ENCODE results near the gene CIBAR2.
A peak's percentile ranks its signal among the peaks of the same experiment; 100 is the strongest.

Gene CIBAR2

DNA sequence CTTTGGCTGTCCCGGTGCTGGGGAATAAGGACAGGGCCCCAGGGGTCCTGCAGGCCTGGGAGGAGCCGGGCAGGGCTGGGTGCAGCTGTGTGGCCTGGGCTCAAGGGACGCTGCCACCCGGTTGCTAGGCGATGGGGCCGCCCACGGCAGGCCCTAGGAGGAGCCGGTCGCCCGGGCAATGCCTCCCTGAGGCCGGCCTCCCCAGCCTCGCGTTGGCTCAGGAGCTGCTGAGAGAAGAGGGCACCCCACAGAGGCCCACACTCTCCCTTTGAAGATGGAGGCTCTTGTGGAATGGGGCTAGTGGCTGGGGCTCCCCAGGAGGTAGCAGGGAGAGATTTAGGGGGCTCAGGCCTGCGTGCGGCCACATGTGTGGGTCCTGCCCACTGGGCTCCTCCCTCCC, at the start of gene CIBAR2:
Gene CIBAR2, minus strand, starts transcription at position 109 of the 400 bp plus-strand sequence. CDS start 120 bp downstream, outside the sequence.
- no peak for DNase-seq

- no peak for DNase-seq
These were observed 47.1 kb upstream of the CIBAR2 start for GRCh38 chr16:85159179-85159980.

GRCh38 chr16:85158743-85159178, 46.5 kb upstream of the CIBAR2 start:
- no peak for DNase-seq

- DNase-seq = peak; percentile 46
These were observed 45.8 kb upstream of the CIBAR2 start for GRCh38 chr16:85157813-85158742.

DNA sequence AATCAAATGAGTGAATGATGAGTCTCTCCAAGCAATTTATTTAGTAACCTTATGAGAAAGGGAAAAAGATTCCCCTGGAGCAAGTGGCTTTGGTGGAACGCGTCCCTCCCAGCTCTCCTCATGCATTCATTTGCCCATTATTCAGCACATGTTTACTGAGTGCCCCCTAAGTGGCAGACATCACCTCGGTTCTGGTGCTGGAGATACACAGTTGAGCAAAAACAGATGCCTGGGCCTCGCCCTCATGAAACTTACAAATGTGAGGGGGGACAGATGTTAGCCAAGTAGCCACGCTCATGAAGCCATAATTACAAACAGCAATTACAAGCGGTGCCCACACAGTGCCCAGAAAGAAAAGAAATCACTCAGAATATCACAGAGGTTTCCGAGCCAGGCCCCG, 45.1 kb upstream of the CIBAR2 start:
- no peak for DNase-seq

DNA sequence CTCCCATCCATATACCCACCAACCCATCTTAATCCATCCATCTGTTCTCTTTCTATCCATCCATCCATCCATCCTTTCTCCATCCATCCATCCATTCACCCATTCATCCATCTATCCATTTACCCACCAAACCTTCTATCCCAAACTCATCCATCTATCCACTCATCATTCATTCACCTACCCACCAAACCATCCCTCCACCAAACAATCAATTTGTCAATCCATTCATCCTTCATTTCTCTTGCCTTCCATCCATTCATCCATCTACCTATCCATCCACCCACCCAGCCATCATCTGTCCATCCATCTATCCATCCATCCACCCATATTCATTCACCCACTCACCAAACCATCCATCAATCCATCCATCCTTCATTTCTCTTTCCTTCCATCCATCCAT, 44.6 kb upstream of the CIBAR2 start:
- DNase-seq = no peak

- no peak for DNase-seq
These were observed 44.2 kb upstream of the CIBAR2 start for GRCh38 chr16:85156440-85156839.

- peak; percentile 69 for DNase-seq
These were observed 41.4 kb upstream of the CIBAR2 start for GRCh38 chr16:85153656-85154091.

- DNase-seq = no peak
These were observed 40.8 kb upstream of the CIBAR2 start for GRCh38 chr16:85153046-85153445.

DNA sequence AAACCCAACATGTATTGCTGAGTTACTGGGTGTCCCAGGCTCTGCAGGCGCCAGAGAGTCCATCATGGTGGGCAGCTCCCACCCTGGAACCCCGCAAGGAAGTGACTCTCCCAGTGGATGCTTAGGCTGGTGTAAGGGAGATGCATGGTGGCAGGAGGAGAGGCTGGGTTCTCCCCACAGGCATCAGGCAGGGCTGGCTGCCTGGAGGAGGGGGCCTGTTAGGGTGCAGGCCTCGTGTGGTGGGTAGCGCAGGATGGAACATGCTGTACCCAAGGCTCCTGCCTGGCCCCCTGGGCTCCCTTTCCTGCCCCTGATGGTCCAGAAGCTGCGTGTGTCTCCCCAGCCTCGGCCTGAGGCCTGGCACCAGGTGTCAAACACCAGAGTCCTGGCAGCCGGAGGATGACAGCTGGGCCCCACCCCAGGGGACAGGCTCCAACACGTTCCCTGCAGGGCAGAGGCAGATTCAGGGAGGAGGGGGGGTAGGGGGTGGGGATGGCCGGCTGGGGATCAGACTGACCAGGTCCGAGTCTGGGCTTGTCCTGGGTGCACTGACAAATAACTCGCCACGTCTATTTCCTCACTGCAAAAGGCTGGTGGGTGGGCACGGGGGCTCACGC, 40.2 kb upstream of the CIBAR2 start:
- DNase-seq = peak; percentile 65

DNA sequence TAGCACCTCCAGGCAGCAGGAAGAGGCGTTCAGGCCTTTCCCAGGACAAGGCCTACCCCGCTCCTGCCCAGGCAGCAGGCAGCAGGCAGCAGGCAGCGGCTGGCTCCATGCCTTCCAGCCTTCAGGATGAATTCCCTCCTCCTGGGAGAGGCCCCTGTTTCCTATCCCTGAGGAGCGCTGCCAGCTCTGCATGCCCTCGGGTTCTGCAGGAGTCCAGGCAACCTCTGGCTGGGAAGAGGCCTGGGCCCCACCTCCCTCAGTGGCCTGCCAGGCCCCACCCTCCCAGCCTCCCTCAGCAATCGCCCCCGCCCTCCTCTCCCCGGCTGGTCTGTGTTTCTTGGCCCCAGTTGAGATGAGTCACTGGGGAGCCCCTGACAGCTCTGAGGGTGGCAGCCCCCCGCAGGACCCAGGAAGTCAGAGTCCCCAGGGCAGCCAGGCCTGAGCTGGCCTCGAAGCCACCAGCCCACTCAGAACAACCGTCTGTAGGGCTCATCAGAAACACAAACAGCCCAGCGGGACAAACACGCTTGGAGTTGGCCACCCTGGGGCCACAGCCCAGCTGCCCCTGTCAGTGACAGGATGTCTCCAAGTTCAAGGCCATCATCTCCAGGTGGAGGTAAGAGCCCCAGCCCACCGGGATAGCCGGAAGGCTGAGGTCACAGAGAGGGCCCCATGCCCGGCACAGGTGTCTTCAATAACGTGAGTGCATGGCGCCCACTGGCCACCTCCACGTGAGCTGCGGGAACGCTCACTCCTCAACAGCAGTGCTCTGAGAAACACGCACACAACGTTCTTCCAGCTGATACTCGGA, 39.5 kb upstream of the CIBAR2 start:
- DNase-seq = peak; percentile 90

- no peak for DNase-seq
These were observed 38.9 kb upstream of the CIBAR2 start for GRCh38 chr16:85151079-85151602.

GRCh38 chr16:85150331-85150940, 38.2 kb upstream of the CIBAR2 start:
- no peak for DNase-seq

- no peak for DNase-seq
These were observed 37.5 kb upstream of the CIBAR2 start for GRCh38 chr16:85149776-85150175.

DNA sequence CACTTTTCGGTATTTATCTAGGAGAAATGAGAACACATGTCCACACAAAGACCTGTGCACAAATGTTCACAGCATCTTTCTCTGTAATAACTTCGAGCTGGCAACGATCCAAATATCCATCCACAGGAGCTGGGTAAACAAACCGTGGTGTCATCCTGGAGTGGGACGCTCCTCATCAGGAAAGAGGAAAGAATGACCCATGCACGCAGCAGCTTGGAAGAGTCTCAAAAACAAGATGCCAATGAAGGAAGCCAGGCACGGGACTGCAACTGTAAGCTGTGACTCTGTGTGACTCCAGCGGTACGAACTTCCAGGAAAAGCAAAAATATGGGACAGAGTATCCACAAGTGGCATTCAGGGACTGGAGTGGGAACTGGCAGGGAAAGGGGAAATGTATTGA, 36.7 kb upstream of the CIBAR2 start:
- no peak for DNase-seq

DNA sequence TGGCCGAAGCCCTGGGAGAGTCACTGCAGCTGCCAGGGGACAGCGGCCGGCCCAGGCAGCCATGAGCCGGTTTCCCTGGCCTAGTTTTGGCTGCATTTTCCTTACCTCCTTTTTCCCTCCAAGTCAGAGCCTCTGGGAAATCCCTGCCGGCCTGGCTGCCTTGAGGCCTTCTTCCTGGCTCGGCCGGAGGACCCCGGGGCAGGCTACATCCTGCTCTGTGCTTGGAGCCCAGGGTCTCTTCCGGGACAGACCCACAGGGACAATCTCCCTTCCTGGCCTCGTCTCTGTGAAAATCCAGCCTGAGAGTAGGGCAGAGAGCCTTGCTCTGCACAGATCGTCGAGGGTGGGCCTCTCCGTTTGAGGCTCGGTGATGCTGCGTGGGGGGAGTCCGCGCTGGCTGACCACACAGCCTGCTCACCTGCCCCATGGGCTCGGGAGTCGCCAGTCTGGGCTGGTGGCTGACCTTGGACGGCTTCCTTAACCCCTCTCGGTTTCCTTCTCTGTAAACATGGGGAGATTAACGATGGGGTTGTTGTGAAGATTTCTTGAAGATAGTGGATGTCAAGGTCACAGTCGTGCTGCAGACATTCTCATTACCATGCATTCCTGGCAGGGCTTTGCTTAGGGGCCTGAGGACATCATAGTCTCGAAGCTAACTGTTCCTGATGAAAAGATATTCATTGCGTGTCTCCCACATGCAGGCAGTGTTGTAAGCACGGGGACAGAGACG, 34.8 kb upstream of the CIBAR2 start:
- no peak for DNase-seq

DNA sequence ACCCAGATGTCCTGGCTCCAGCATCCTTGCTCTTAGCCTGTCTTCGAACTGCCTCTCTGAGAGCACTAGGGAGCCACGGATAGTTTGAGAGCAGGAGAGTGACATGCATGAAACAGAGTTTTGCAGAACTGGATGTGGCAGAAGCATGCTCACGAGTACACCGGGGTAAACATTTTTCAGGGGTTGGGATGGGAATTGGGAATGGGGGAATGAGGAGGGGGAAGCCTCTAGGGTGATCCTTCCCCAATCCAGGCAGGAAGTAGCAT, 34.2 kb upstream of the CIBAR2 start:
- DNase-seq = no peak

DNA sequence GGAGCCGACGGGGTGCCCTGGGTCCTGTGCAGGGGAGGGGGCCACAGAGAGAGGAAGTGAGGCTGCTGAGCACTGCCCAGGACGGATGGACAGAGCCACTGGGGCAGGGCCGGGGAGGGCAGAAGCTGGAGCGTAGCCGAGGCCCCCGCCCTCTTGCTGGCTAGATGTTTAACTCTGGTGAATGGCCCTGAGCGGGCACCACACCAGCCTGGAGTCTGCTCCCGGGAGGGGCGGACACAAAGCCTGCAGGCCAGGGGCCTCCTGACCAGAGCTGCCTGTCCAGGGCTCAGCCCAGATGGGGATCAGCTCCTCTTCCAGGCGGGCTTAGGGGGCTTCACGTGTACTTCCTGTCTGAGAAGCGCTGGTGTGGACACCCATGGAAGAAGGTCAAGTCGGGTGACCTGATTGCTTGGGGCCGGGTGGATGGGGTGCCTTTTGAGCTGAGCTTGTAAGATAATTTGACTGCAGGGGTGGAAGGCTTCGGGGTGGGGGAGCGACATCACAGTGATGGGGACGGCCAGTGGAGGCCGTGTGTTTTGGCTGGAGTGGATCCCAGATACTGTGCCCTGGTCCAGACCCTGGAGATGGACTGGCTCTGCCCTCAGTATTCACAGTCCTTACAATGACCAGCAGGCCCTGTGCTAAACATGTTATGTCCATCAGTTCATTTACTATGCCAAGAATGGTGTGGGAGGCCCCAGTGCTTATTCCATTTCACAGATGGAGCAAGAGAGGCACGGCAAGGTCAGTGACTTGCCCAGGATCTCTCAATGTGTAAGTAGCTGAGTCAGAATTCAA, 33.7 kb upstream of the CIBAR2 start:
- DNase-seq = no peak

DNA sequence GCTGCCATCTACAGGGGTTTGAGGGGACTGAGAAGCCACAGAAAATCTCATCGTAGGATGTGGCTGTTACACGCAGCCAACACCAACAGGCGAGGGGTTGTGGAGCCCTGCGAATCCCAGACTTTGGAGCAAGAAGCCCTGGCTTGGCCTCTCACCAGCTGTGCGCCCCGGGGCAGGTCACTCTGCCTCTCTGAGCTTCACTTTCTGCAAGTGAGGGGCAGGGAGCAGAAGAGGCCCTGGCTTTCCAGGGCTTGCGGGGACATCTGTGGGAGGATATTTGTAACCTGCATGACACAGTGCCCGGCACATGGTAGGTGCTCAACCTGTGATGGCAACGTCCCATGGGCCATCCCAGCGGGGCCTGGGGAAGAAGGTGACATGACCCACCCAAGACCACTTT, 32.9 kb upstream of the CIBAR2 start:
- no peak for DNase-seq

Measured in DMS 273 treated with DMSO at 0.1 percent for 48 hours (cell line).